ENCODE measurements around the gene ECSCR. TPM values are rescaled to one million over a fixed set of nuclear protein-coding genes. Genes with fewer than 3 reads are reported as not detected.

ECSCR gene
- total RNA-seq, 1 donor from 2014 or later: not detected

- Histone ChIP-seq H3K4me3 (no peak overlapping the region), H2AFZ (replicated peaks) (no peak overlapping the region), H3K36me3 (no peaks in the 10 kb centered on the region), H3K27ac (no peak overlapping the region), H3K4me1 (peaks cover 9% of the 10 kb centered on the region), H3K9me3 (ENCODE audit: low read depth) (no peaks in the 10 kb centered on the region), H3K9ac (no peak overlapping the region), H3K79me2 (ENCODE audit: low read depth) (no peaks in the 10 kb centered on the region), H3K27me3 (no peaks in the 10 kb centered on the region), H3K4me2 (no peak overlapping the region), H4K20me1 (ENCODE audit: low read depth) (no peaks in the 10 kb centered on the region), H3F3A (ENCODE audit: low read depth) (peaks cover 4% of the 10 kb centered on the region)
- Mint-ChIP-seq H3K9me3 (peaks cover 2% of the 10 kb centered on the region), H3K36me3 (no peaks in the 10 kb centered on the region), H3K4me3 (no peak overlapping the region), H3K27ac (no peak overlapping the region), H3K4me1 (peaks cover 16% of the 10 kb centered on the region), H3K27me3 (ENCODE audit: insufficient read depth, low read depth) (no peaks in the 10 kb centered on the region)
- TF ChIP-seq CTCF (IDR thresholded peaks at IDR 0.05) (no peak), EZH2 (IDR thresholded peaks at IDR 0.05) (no peak), EZH2phosphoT487 (IDR thresholded peaks at IDR 0.05) (no peak)
- DNase-seq (ENCODE audit: low spot score): no peak
These were observed 38.8 kb upstream of the ECSCR start for GRCh38 chr5:139501381-139501780.

GRCh38 chr5:139495638-139496435 is 33.3 kb upstream of the ECSCR start:
- Mint-ChIP-seq H3K36me3 (no peaks in the 10 kb centered on the region), H3K4me1 (peaks cover 2% of the 10 kb centered on the region), H3K27me3 (ENCODE audit: insufficient read depth, low read depth) (no peaks in the 10 kb centered on the region), H3K4me3 (no peak overlapping the region), H3K9me3 (no peaks in the 10 kb centered on the region), H3K27ac (no peak overlapping the region)
- no peaks in the 10 kb centered on the region for H3F3A ChIP-seq (ENCODE audit: low read depth)
- H3K4me1 ChIP-seq: no peaks in the 10 kb centered on the region
- no peak overlapping the region for H3K4me2 ChIP-seq
- no peak overlapping the region for H2AFZ ChIP-seq (replicated peaks)
- no peaks in the 10 kb centered on the region for H3K27me3 ChIP-seq
- no peaks in the 10 kb centered on the region for H3K36me3 ChIP-seq
- no peak overlapping the region for H3K27ac ChIP-seq
- no peaks in the 10 kb centered on the region for H3K9me3 ChIP-seq (ENCODE audit: low read depth)
- no peak for DNase-seq (ENCODE audit: low spot score)
- no peaks in the 10 kb centered on the region for H4K20me1 ChIP-seq (ENCODE audit: low read depth)
- TF ChIP-seq CTCF (IDR thresholded peaks at IDR 0.05): no peak
- no peak for TF ChIP-seq EZH2 (IDR thresholded peaks at IDR 0.05)
- TF ChIP-seq EZH2phosphoT487 (IDR thresholded peaks at IDR 0.05): no peak
- no peak overlapping the region for H3K9ac ChIP-seq
- H3K4me3 ChIP-seq: no peak overlapping the region
- no peaks in the 10 kb centered on the region for H3K79me2 ChIP-seq (ENCODE audit: low read depth)

- no peaks in the 10 kb centered on the region for H3K9me3 ChIP-seq (ENCODE audit: low read depth)
- H3K27me3 Mint-ChIP-seq (ENCODE audit: insufficient read depth, low read depth): no peaks in the 10 kb centered on the region
- H3K79me2 ChIP-seq (ENCODE audit: low read depth): no peaks in the 10 kb centered on the region
- no peaks in the 10 kb centered on the region for H3K36me3 Mint-ChIP-seq
- no peak overlapping the region for H3K27ac ChIP-seq
- H3K36me3 ChIP-seq: no peaks in the 10 kb centered on the region
- H3K9me3 Mint-ChIP-seq: no peaks in the 10 kb centered on the region
- H2AFZ ChIP-seq (replicated peaks): no peak overlapping the region
- no peak overlapping the region for H3K9ac ChIP-seq
- DNase-seq (ENCODE audit: low spot score): no peak
- H3K4me3 Mint-ChIP-seq: no peak overlapping the region
- no peaks in the 10 kb centered on the region for H3K4me1 ChIP-seq
- H3K4me3 ChIP-seq: no peak overlapping the region
- TF ChIP-seq EZH2phosphoT487 (IDR thresholded peaks at IDR 0.05) (no peak), EZH2 (IDR thresholded peaks at IDR 0.05) (no peak), CTCF (IDR thresholded peaks at IDR 0.05) (no peak)
- no peaks in the 10 kb centered on the region for H3K27me3 ChIP-seq
- H3K4me1 Mint-ChIP-seq: peaks cover 2% of the 10 kb centered on the region
- no peaks in the 10 kb centered on the region for H3F3A ChIP-seq (ENCODE audit: low read depth)
- H3K4me2 ChIP-seq: no peak overlapping the region
- no peak overlapping the region for H3K27ac Mint-ChIP-seq
- H4K20me1 ChIP-seq (ENCODE audit: low read depth): no peaks in the 10 kb centered on the region
These were observed 32.3 kb upstream of the ECSCR start for GRCh38 chr5:139494832-139495231.

Measured in neural progenitor cell (in vitro differentiated cells).